ENCODE results near the gene MAP4K3.
A peak's percentile ranks its signal among the peaks of the same experiment; 100 is the strongest.

The MAP4K3 gene

GRCh38 chr2:39228413-39229209 is 208.5 kb downstream of the MAP4K3 start:
- Histone ChIP-seq H3K27ac (replicated peaks) (no peak overlapping the region), H3K27me3 (ENCODE audit: insufficient read depth, poor library complexity, severe bottlenecking) (no peaks in the 10 kb centered on the region), H3K4me3 (replicated peaks; ENCODE audit: insufficient read depth, low read length) (peak overlapping the region; percentile 10)
- TF ChIP-seq SPI1 (IDR thresholded peaks at IDR 0.05; ENCODE audit: borderline replicate concordance, low read depth): no peak
- TF ChIP-seq CTCF (IDR thresholded peaks at IDR 0.05; ENCODE audit: insufficient read depth, low read length): no peak
- no peak for TF ChIP-seq GABPA (IDR thresholded peaks at IDR 0.05; ENCODE audit: low read depth)
- no peak for TF ChIP-seq REST (IDR thresholded peaks at IDR 0.05; ENCODE audit: insufficient replicate concordance, low read depth)
- no peak for TF ChIP-seq POLR2AphosphoS5 (IDR thresholded peaks at IDR 0.05; ENCODE audit: low read depth)
- DNase-seq (ENCODE audit: low read depth in 1 of 2, low spot score in 1 of 2): peak in 1 of 2 experiments; percentile 16

DNA sequence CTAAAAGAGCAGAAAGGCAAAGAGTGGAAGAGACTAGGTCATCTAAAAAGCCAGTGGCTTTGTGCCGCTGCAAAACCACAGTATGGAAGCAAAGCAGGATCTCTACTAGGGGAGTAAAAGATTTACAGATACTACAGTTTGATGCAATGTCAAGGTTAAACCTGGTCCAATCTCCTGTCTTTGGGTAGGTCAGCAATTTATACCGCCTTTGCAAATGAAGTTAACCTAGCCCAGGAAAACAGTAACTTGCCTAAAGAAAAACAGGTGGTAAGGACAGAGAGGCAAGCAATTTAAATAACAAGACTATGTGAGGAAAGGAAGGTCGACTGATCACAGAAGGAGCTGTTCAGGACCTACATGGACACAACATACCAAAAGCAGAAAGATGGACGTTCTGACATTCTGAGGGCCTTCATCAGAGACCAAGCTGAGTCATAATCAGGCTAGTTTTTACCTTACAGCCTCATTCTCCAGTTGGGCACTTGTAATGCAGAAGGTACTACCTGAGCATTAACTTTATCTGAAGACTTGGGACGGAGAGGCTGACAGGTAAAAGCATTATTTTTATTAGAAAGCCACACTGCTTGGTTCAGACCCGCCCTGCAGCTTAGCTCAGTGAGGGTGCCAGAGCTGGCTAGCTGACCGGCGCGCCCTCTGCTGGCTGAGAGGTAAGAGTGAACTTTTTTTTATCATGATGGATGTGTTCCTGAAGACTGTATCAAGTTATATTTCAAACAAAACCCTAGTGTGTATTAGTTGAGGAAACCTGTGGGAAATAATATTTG is 209.3 kb downstream of the MAP4K3 start:
- H3K4me3 ChIP-seq (replicated peaks; ENCODE audit: insufficient read depth, low read length): no peak overlapping the region
- H3K27me3 ChIP-seq (ENCODE audit: insufficient read depth, poor library complexity, severe bottlenecking): no peaks in the 10 kb centered on the region
- TF ChIP-seq CTCF (IDR thresholded peaks at IDR 0.05; ENCODE audit: insufficient read depth, low read length) (peak; percentile 59), GABPA (IDR thresholded peaks at IDR 0.05; ENCODE audit: low read depth) (no peak)
- H3K27ac ChIP-seq (replicated peaks): no peak overlapping the region
- peak; percentile 40 to 76 for DNase-seq (ENCODE audit: low read depth in 1 of 2, low spot score in 1 of 2)

- no peaks in the 10 kb centered on the region for H3K27me3 ChIP-seq (ENCODE audit: insufficient read depth, poor library complexity, severe bottlenecking)
- TF ChIP-seq CTCF (IDR thresholded peaks at IDR 0.05; ENCODE audit: insufficient read depth, low read length) (no peak), POLR2AphosphoS5 (IDR thresholded peaks at IDR 0.05; ENCODE audit: low read depth) (no peak), GABPA (IDR thresholded peaks at IDR 0.05; ENCODE audit: low read depth) (no peak), SPI1 (IDR thresholded peaks at IDR 0.05; ENCODE audit: borderline replicate concordance, low read depth) (no peak), REST (IDR thresholded peaks at IDR 0.05; ENCODE audit: insufficient replicate concordance, low read depth) (no peak)
- H3K4me3 ChIP-seq (replicated peaks; ENCODE audit: insufficient read depth, low read length): no peak overlapping the region
- no peak overlapping the region for H3K27ac ChIP-seq (replicated peaks)
- no peak for DNase-seq (ENCODE audit: low read depth in 1 of 2, low spot score in 1 of 2)
Measured at GRCh38 chr2:39225567-39225966, 211.5 kb downstream of the MAP4K3 start.

Data from HL-60 (cell line).